HepG2 (cell line): ENCODE data around the gene CYP2A7.

ENCODE experiments used
- ARID2 ChIP-seq: sonication (generic); formaldehyde crosslinking; IDR thresholded peaks from 2 replicates; pipeline ENCODE4 v1.8.1; 2022; ENCODE audit warnings: mild to moderate bottlenecking, missing genetic modification reagents, borderline replicate concordance
- BCL3 ChIP-seq: sonication (generic); formaldehyde crosslinking; IDR thresholded peaks from 2 replicates; pipeline ENCODE4 v1.5.1; 2020; ENCODE audit warnings: mild to moderate bottlenecking, missing genetic modification reagents, moderate library complexity
- CTCF ChIP-seq: sonication (generic); formaldehyde crosslinking; IDR thresholded peaks from 2 replicates; pipeline ENCODE4 v1.5.0; 2020; ENCODE audit warnings: mild to moderate bottlenecking, missing genetic modification reagents, moderate library complexity
- EZH2 ChIP-seq: conservative IDR thresholded peaks from 2 replicates; pipeline ENCODE4 v1.6.1; 2012; ENCODE audit warnings: mild to moderate bottlenecking, low read depth, low read length, moderate library complexity
- GRHL1 ChIP-seq: sonication (generic); formaldehyde crosslinking; conservative IDR thresholded peaks from 2 replicates; pipeline ENCODE4 v1.8.0; 2022; ENCODE audit warnings: missing genetic modification reagents
- HNRNPH1 ChIP-seq: fragments of 200-400 bp; formaldehyde crosslinking; optimal IDR thresholded peaks from 2 replicates; pipeline ENCODE3; 2017; ENCODE audit warnings: mild to moderate bottlenecking, low read depth, low read length
- POLR2AphosphoS5 ChIP-seq: IDR thresholded peaks from 2 replicates; pipeline ENCODE4 v1.6.1; 2012; ENCODE audit warnings: low read depth, low read length
- TRIM22 ChIP-seq: fragments of 450-650 bp; IDR thresholded peaks from 2 replicates; pipeline ENCODE4 v1.6.1; 2017
- ZNF576 ChIP-seq: sonication (generic); formaldehyde crosslinking; IDR thresholded peaks from 2 replicates; pipeline ENCODE4 v1.4.0; 2020; ENCODE audit warnings: mild to moderate bottlenecking, missing genetic modification reagents

GRCh38 chr19:40906512-40906911, 24.5 kb upstream of the CYP2A7 start:
- TF ChIP-seq EZH2 (no peak), BCL3 (no peak), CTCF (no peak), ZNF576 (CRISPR knock-in tag) (no peak), HNRNPH1 (no peak), POLR2AphosphoS5 (no peak), TRIM22 (no peak), GRHL1 (CRISPR knock-in tag) (no peak), ARID2 (no peak)
